Hepatocyte (in vitro differentiated cells): ENCODE data around the gene CMTM4. TPM values are rescaled to one million over a fixed set of nuclear protein-coding genes. Genes with fewer than 3 reads are reported as not detected.

Source experiments
- DNase-seq: peaks from one replicate; pipeline ENCODE4 v3.0.0-alpha.2; 2016; ENCODE audit warnings: low spot score
- H2AFZ ChIP-seq: fragments of 200-600 bp; sonication (generic); 2 replicates; pipeline ENCODE4 v1.6.0; 2016; ENCODE audit warnings: antibody characterized with exemption, mild to moderate bottlenecking
- H3K27ac ChIP-seq: fragments of 200-600 bp; sonication (generic); 2 replicates; pipeline ENCODE4 v1.5.1; 2016; ENCODE audit warnings: mild to moderate bottlenecking
- H3K27me3 ChIP-seq: fragments of 200-600 bp; sonication (generic); 2 replicates; pipeline ENCODE4 v1.6.1; 2016
- H3K36me3 ChIP-seq: fragments of 200-600 bp; sonication (generic); replicated peaks from 2 replicates; pipeline ENCODE4 v1.5.1; 2016; ENCODE audit warnings: low read depth; ENCODE audit not compliant: insufficient read depth
- H3K4me1 ChIP-seq: fragments of 200-600 bp; sonication (generic); 2 replicates; pipeline ENCODE4 v1.5.1; 2016; ENCODE audit warnings: mild to moderate bottlenecking, moderate library complexity; ENCODE audit not compliant: insufficient read depth
- H3K4me2 ChIP-seq: fragments of 200-600 bp; sonication (generic); 2 replicates; pipeline ENCODE4 v1.6.0; 2016
- H3K4me3 ChIP-seq: fragments of 200-600 bp; sonication (generic); 2 replicates; pipeline ENCODE4 v1.5.1; 2016; ENCODE audit warnings: mild to moderate bottlenecking
- H3K79me2 ChIP-seq: fragments of 200-600 bp; sonication (generic); 2 replicates; pipeline ENCODE4 v1.6.0; 2017; ENCODE audit warnings: mild to moderate bottlenecking
- H3K9me2 ChIP-seq: fragments of 200-600 bp; sonication (generic); replicated peaks from 2 replicates; pipeline ENCODE4 v1.6.0; 2017; ENCODE audit warnings: mild to moderate bottlenecking; ENCODE audit not compliant: insufficient read depth
- H3K9me3 ChIP-seq: fragments of 200-600 bp; sonication (generic); 2 replicates; pipeline ENCODE4 v1.5.1; 2016; ENCODE audit warnings: low read depth, mild to moderate bottlenecking
- H4K20me1 ChIP-seq: fragments of 200-600 bp; sonication (generic); 2 replicates; pipeline ENCODE4 v1.6.0; 2016; ENCODE audit warnings: mild to moderate bottlenecking; ENCODE audit not compliant: insufficient read depth, poor library complexity, severe bottlenecking
- CTCF ChIP-seq: fragments of 200-600 bp; sonication (generic); IDR thresholded peaks from 2 replicates; pipeline ENCODE4 v1.5.1; 2016; ENCODE audit warnings: antibody characterized with exemption, mild to moderate bottlenecking; ENCODE audit not compliant: poor library complexity
- EZH2 ChIP-seq: fragments of 200-600 bp; sonication (generic); IDR thresholded peaks from 2 replicates; pipeline ENCODE4 v1.6.1; 2016; ENCODE audit warnings: antibody characterized with exemption, mild to moderate bottlenecking, borderline replicate concordance
- EZH2phosphoT487 ChIP-seq: fragments of 200-600 bp; sonication (generic); IDR thresholded peaks from one replicate; pipeline ENCODE4 v1.6.1; 2018; ENCODE audit warnings: antibody characterized with exemption, mild to moderate bottlenecking, low read depth, moderate library complexity; ENCODE audit not compliant: unreplicated experiment, severe bottlenecking
- WGBS: methylation state at CpG from one replicate; pipeline ENCODE4 v1.1.6; 2016; ENCODE audit warnings: low lambda C conversion rate; ENCODE audit errors: missing lambda C conversion rate; 5-methylcytosine and 5-hydroxymethylcytosine counted together
- polyA plus RNA-seq: library from polyadenylated mRNA; unstranded; fragments of >200 nt; fragmentation: Nextera tagmentation; extraction: Ambion mirVana; gene quantifications from 2 replicates; pipeline ENCODE4 v1.2.1, GENCODE V29; 2016
- total RNA-seq: library from RNA; depleted of rRNA; stranded (reverse); fragments of >200 nt; gene quantifications from 2 replicates; pipeline ENCODE4 v1.2.3, GENCODE V29; 2014

Gene CMTM4
- 77.9 and 84.8 TPM in 2 replicates for total RNA-seq
- 17.4 and 19.2 TPM in 2 replicates for polyA plus RNA-seq

- peak within 1 kb of the TSS; percentile 96 for H3K27ac ChIP-seq
- peaks cover 19% of the 10 kb centered on the region for H4K20me1 ChIP-seq
- H3K79me2 ChIP-seq = peaks cover 36% of the 10 kb centered on the region
- no peaks in the 10 kb centered on the region for H3K36me3 ChIP-seq
- H3K9me3 ChIP-seq = no peaks in the 10 kb centered on the region
- H3K4me1 ChIP-seq = peaks cover 13% of the 10 kb centered on the region
- H3K27me3 ChIP-seq = no peaks in the 10 kb centered on the region
- peak within 1 kb of the TSS; percentile 100 for H2AFZ ChIP-seq
- peak; percentile 97 for DNase-seq
- H3K4me3 ChIP-seq = peak within 1 kb of the TSS; percentile 91
- TF ChIP-seq CTCF (peak; percentile 22), EZH2 (no peak)
- no peaks in the 10 kb centered on the region for H3K9me2 ChIP-seq
- peak within 1 kb of the TSS; percentile 99 for H3K4me2 ChIP-seq
- 13% methylated on average over 31 of the region's 84 CpGs for WGBS
Observed at GRCh38 chr16:66696669-66697630, at the start of gene CMTM4. Gene CMTM4, minus strand, starts transcription at chr16:66696743. Its CDS starts 218 bp downstream, at chr16:66696525.

GRCh38 chr16:66746048-66746447 lies 49.5 kb upstream of the CMTM4 start:
- DNase-seq = no peak
- no peaks in the 10 kb centered on the region for H3K27me3 ChIP-seq
- TF ChIP-seq CTCF = no peak
- no peak for TF ChIP-seq EZH2
- TF ChIP-seq EZH2phosphoT487 = no peak
- H3K9me3 ChIP-seq = no peaks in the 10 kb centered on the region
- no peak overlapping the region for H3K27ac ChIP-seq
- WGBS = 94% methylated on average over 3 of the region's 3 CpGs
- H3K4me1 ChIP-seq = peaks cover 21% of the 10 kb centered on the region
- H3K4me2 ChIP-seq = no peak overlapping the region
- no peaks in the 10 kb centered on the region for H3K36me3 ChIP-seq
- H2AFZ ChIP-seq = no peak overlapping the region
- no peaks in the 10 kb centered on the region for H3K9me2 ChIP-seq
- peaks cover 96% of the 10 kb centered on the region for H3K79me2 ChIP-seq
- H4K20me1 ChIP-seq = peaks cover 57% of the 10 kb centered on the region
- H3K4me3 ChIP-seq = no peak overlapping the region

- Histone ChIP-seq H3K79me2 (peaks cover 92% of the 10 kb centered on the region), H2AFZ (no peak overlapping the region), H3K9me2 (no peaks in the 10 kb centered on the region), H3K9me3 (no peaks in the 10 kb centered on the region), H3K27me3 (no peaks in the 10 kb centered on the region), H3K36me3 (no peaks in the 10 kb centered on the region), H3K4me2 (peak overlapping the region; percentile 48), H3K27ac (peak overlapping the region; percentile 82), H3K4me3 (no peak overlapping the region), H3K4me1 (peaks cover 17% of the 10 kb centered on the region), H4K20me1 (peaks cover 39% of the 10 kb centered on the region)
- 83% methylated on average over 10 of the region's 10 CpGs for WGBS
- no peak for TF ChIP-seq EZH2
- no peak for TF ChIP-seq EZH2phosphoT487
- TF ChIP-seq CTCF = no peak
- no peak for DNase-seq
Observed at GRCh38 chr16:66741950-66742808, 45.6 kb upstream of the CMTM4 start.
